Hepatocyte (in vitro differentiated cells): ENCODE measurements around the gene HDDC3.

Source experiments
- CTCF ChIP-seq: fragments of 200-600 bp; sonication (generic); IDR thresholded peaks from 2 replicates; pipeline ENCODE4 v1.5.1; 2016; ENCODE audit warnings: antibody characterized with exemption, mild to moderate bottlenecking; ENCODE audit not compliant: poor library complexity
- EZH2 ChIP-seq: fragments of 200-600 bp; sonication (generic); IDR thresholded peaks from 2 replicates; pipeline ENCODE4 v1.6.1; 2016; ENCODE audit warnings: antibody characterized with exemption, mild to moderate bottlenecking, borderline replicate concordance

- no peak for TF ChIP-seq CTCF
- TF ChIP-seq EZH2 = no peak
Observed at GRCh38 chr15:90916461-90916860, 15.9 kb downstream of the HDDC3 start.
